ENCODE results near the gene DCAF4L1.

Gene DCAF4L1

GRCh38 chr4:41990365-41991111 is 9.0 kb downstream of the DCAF4L1 start, which contains the start of gene SLC30A9:
TSS of gene SLC30A9 (plus strand) at chr4:41990530. CDS start at chr4:41990652, 122 bp downstream.
- DNase-seq (ENCODE audit: low read depth) = peak; percentile 86

DNA sequence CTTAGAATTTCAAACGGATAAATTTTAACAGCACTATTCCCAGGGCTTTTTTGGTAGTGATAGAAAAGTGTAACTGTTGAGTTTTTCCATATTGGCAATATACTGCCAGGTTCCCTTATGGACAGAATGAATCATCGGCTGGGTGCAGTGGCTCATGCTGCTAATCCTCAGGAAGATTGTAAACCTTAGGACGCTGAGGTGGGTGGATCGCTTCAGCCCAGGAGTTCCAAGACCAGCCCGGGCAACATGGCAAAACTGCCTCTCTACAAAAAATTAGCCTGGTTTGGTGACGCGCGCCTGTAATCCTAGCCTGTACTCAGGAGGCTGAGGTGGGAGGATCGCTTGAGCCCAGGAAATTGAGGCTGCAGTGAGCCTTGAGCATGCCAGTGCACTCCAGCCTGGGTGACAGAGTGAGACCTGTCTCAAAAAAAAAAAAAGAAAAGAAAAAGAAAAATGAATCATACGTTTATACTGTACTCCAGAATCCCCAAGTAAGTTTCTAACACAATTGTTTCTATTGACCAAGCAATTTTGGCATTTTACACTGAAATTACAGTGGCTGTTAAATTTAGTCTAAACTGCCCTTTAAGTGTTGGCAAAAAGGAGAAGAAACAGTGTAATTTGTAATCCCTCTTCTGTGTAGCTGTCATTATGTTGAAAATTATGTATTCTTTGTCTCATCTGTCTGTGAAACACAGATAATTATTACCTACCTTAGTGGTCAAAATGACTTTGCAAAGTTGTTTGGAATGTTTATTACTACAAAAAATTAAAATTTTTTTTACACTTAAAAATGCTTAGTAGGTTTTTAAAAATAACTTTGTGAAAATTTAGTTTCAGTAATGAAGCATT is 10.6 kb downstream of the DCAF4L1 start:
- DNase-seq (ENCODE audit: low read depth) = no peak

DNA sequence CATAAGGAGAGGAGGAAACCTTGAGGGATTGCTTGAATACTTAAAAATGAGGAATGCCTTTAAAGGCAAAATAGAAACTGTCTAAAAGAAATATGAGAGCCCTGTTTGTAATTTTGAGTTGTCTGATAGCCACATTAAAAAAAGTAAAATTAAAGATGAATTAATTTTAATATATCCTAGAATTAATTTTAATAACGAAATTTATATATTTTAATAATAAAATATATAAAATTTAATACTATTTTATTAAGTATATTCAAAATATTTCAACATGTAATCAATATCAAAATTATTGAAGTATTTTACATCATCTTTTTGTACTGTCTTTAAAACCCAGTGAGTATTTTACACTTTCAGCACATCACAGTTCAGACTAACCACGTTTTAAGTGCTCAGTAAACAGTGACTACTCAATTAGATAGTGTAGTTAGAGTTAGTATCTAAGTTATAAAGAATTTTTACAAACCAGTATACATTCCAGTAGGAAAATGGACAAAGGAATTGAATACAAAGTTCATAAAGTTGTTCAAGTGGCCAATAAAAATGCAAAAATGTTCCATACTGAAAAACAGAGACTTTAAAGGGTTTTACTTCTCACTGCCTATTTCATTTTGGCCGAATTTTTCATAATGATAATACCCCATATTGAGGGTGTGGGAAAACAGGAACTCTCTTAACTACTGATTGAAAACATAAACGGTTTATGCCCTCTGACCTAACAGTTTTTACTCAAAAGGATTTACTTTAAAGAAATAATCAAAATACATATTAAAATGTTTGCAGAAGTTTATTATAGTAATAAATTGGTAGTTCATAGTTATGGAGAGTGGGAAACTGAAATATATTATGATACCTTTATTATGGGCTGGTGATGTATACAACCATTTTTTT is 11.7 kb downstream of the DCAF4L1 start:
- DNase-seq (ENCODE audit: low read depth) = no peak

DNA sequence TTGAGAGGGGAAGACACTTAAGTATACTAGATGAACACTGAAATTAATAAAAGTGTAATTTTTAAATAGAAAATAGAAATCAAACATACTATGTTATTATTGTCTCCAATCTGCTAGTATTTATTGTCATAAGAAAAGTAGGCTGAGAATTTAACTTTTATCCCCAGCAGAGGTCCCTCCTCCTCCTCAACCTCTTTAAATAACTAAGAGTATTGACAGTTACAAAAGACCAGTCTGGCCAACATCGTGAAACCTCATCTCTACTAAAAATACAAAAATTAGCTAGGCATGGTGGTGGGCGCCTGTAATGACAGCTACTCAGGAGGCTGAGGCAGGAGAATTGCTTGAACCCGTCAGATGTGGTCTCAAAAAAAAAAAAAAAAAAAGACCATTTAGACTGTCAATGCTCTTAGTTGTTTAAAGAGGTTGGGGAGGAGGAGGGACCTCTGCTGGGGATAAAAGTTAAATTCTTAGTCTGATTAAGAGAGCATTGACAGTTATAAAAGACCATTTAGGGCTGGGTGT is 13.0 kb downstream of the DCAF4L1 start:
- DNase-seq (ENCODE audit: low read depth) = no peak

GRCh38 chr4:41998019-41998418 is 16.5 kb downstream of the DCAF4L1 start:
- no peak for DNase-seq (ENCODE audit: low read depth)

DNA sequence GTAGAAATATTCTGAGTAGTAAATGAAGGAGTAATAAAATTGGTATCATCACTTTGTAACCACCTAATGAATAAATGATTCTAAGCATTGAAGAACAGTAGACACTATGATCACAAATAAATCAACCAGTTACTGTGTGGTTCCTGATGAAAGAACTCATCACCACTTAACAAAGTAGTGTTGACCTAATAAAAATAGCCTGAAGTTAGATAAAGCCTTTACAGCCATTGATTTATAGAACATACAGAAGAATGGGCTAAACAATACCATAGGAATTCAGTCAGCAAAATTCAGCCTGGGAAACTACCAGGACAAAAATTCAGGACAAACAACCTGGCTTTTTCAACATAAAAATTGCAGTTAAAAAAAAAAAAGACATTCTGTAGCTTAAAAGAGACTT is 17.8 kb downstream of the DCAF4L1 start:
- DNase-seq (ENCODE audit: low read depth) = no peak

DNA sequence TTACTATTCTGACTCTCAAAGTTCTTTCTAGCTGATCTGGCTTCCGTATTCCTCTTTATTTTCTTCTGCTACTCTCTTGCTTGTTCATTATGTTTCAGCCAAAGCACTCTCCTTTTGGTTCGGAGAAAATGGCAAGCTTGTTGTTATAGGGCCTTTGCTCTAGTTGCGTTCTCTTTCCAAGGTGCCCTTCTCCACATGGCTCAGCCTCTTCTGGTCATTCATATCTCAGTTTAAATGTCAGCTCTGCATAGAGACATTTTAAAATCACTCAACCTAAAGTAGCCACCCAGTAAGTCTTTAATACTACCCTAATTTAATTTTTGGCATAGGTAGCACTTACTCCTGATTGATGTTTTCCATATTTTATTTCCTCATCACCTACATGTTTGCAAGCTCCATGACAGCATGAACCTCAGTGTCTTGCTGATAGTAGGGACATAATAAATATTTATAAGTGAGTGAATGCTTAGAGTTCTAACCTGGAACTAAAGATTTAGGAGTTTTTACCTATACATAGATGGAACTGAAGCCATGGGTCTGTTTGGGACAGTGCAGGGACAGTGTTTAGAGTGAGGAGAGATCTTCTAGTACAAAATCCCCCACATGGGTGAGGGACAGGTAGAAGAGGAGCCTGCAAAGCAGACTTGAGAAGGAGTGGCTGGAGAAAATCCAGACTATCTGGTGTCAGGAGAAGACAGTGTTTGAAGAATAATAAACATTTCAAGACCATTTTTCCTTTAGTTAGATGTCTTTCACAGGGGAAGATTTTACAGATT is 26.6 kb downstream of the DCAF4L1 start:
- DNase-seq (ENCODE audit: low read depth) = no peak

GRCh38 chr4:42015438-42015837 is 33.9 kb downstream of the DCAF4L1 start:
- no peak for DNase-seq (ENCODE audit: low read depth)

DNA sequence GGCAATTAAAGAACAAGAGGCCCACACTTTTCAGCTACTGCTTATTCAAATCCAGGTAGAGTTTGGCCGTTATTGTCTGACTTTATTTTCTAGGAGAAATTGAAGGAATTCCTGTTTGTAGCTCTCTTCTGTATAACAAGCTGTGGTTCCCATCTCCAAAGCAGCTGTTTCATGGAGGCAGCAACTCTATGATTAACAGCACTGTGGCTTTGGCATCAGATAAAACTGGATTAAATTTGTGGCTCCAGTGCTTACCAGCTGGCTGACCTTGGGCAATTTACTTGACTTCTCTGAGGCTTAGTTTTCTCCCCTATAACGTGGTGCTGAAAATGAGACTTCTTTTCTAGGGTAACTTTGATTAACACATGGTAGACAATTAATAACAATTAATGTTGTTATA is 36.9 kb downstream of the DCAF4L1 start:
- no peak for DNase-seq (ENCODE audit: low read depth)
